DLD1 (cell line): ENCODE data around the gene PRKD1.

Experiments used
- in situ Hi-C: cut with HindIII; loops from 2 replicates; pipeline ENCODE4 v1.10.0; 2017; ENCODE audit warnings: low sequenced_read_pairs

Gene PRKD1

GRCh38 chr14:29536886-29537511 is 390.6 kb downstream of the PRKD1 start:
- in situ Hi-C loops = loop anchor here (10.0 kb wide), 1 partner anchor 58 kb away; no protein-coding TSS in a partner anchor

GRCh38 chr14:29529418-29529817 is 398.2 kb downstream of the PRKD1 start:
- in situ Hi-C loops = no loop called here

- in situ Hi-C loops = no loop called here
Measured at GRCh38 chr14:29528889-29529288, 398.8 kb downstream of the PRKD1 start.

DNA sequence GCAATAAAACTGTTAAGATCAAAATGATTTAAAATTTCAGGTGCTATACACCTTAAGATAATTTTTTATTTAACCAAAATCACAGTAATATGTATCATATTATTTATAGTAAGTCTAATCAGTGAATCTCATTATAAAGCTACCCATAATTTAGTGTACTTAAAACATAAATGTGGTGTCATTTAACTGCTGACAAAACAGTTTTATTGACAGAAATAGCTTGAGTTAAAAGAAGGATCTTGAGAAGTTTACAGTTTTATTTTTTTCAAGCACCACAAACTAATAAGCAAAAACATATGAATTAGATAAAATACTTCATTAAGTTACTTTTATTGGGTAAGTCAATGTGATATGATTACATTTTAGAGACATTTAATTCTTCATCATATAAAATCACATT is 400.4 kb downstream of the PRKD1 start:
- in situ Hi-C loops = no loop called here
